HG03103 (cell line): ENCODE measurements around the gene IFNA7.
"Not testable (repeated sequence)": the region's sequence is repeated elsewhere in the genome, so short reads cannot be mapped to it uniquely, and the experiment has no call there.

Experiments used
- ATAC-seq: cut with Tn5 transposase; IDR thresholded peaks from one replicate; pipeline ENCODE4 v1.9.1; 2021; ENCODE audit warnings: low read depth; ENCODE audit not compliant: unreplicated experiment

IFNA7 gene

GRCh38 chr9:21202105-21202504, at the start of gene IFNA7:
Gene IFNA7, minus strand, starts transcription at chr9:21202205. Its CDS starts 40 bp downstream, at chr9:21202165.
- ATAC-seq, result not testable (repeated sequence)

- ATAC-seq, result no peak
Measured at GRCh38 chr9:21251638-21252037, 49.6 kb upstream of the IFNA7 start.

GRCh38 chr9:21251190-21251589, 49.2 kb upstream of the IFNA7 start:
- no peak for ATAC-seq

GRCh38 chr9:21244836-21245235, 42.8 kb upstream of the IFNA7 start:
- ATAC-seq, result no peak

GRCh38 chr9:21239911-21240310, 37.9 kb upstream of the IFNA7 start, which contains the start of gene IFNA14:
Gene IFNA14, minus strand, starts transcription at chr9:21240005. Its CDS starts 70 bp downstream, at chr9:21239935.
- no peak for ATAC-seq

- ATAC-seq, result not testable (repeated sequence)
Measured at GRCh38 chr9:21236360-21236714, 34.3 kb upstream of the IFNA7 start.

GRCh38 chr9:21235468-21236359, 33.7 kb upstream of the IFNA7 start:
- ATAC-seq, result peak; percentile 85

GRCh38 chr9:21234153-21234687, 32.2 kb upstream of the IFNA7 start:
- no peak for ATAC-seq

- no peak for ATAC-seq
Measured at GRCh38 chr9:21233258-21233657, 31.3 kb upstream of the IFNA7 start.

GRCh38 chr9:21228122-21228521, 26.1 kb upstream of the IFNA7 start, which contains the start of gene IFNA17:
Gene IFNA17, minus strand, starts transcription at chr9:21228222. Its CDS starts 49 bp downstream, at chr9:21228173.
- ATAC-seq, result no peak

GRCh38 chr9:21217211-21217610, 15.2 kb upstream of the IFNA7 start, which contains the start of gene IFNA16:
Gene IFNA16, minus strand, starts transcription at chr9:21217311. Its CDS starts 6 bp downstream, at chr9:21217305.
- ATAC-seq, result not testable (repeated sequence)

GRCh38 chr9:21213411-21214326, 11.7 kb upstream of the IFNA7 start:
- not testable (repeated sequence) for ATAC-seq

GRCh38 chr9:21212160-21212559, 10.2 kb upstream of the IFNA7 start:
- ATAC-seq, result not testable (repeated sequence)

GRCh38 chr9:21210782-21211181, 8.8 kb upstream of the IFNA7 start:
- ATAC-seq, result not testable (repeated sequence)

GRCh38 chr9:21210311-21210710, 8.3 kb upstream of the IFNA7 start:
- ATAC-seq, result no peak

- ATAC-seq, result not testable (repeated sequence)
Measured at GRCh38 chr9:21207043-21207442, 5.0 kb upstream of the IFNA7 start, which contains the start of gene IFNA10. Gene IFNA10, minus strand, starts transcription at chr9:21207143. Its CDS starts 46 bp downstream, at chr9:21207097.

- no peak for ATAC-seq
Measured at GRCh38 chr9:21205204-21205603, 3.2 kb upstream of the IFNA7 start.

- peak; percentile 92 for ATAC-seq
Measured at GRCh38 chr9:21194867-21195776, 6.9 kb downstream of the IFNA7 start.

- ATAC-seq, result not testable (repeated sequence)
Measured at GRCh38 chr9:21187487-21187886, 14.5 kb downstream of the IFNA7 start, which contains the start of gene IFNA4. Gene IFNA4, minus strand, starts transcription at chr9:21187587. Its CDS starts 56 bp downstream, at chr9:21187531.
